Measurements from ENCODE around the gene PCDHA1.
A peak's percentile ranks its signal among the peaks of the same experiment; 100 is the strongest.

DNA sequence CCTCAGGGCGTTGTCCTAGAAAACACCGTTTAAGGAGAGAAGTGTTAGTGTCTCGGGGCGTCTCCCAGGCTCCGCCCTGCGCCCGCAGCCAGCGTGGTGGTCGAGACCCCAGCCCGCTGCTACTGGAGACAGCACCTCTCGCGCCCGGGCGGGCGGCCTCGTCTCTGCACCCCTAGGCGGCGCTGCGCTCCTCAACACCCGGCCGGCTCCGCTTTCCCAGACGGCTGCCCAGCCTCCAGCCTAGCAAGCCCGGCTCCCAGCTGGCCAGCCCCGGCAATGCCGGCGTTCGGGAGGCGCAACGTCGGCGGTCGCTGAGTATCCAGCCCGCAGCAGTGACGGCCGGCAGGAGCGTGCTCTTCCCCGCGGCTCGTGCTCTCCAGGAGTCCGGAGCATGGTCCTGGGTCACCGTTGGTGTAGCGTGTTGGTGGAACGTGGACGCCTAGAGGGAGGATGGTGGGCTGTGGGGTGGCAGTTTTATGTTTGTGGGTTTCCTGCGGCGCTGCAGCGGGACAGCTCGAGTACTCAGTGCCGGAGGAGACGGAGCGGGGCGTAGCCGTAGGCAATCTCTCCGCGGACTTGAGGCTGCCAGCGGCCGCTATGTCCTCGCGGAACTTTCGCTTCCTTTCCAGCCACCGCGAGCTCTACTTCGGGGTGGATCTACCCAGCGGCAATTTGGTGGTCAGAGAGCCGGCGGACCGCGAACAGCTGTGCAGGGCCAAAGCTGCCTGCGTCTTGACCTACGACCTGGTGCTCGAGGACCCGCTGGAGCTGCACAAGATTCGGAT is 140.7 kb downstream of the PCDHA1 start:
- TF ChIP-seq POLR2AphosphoS5 (IDR thresholded peaks at IDR 0.05) (peak in 2 of 3 donors; percentile 44 to 59), POLR2A (IDR thresholded peaks at IDR 0.05) (no peak)
- TF ChIP-seq, protein P1, sequence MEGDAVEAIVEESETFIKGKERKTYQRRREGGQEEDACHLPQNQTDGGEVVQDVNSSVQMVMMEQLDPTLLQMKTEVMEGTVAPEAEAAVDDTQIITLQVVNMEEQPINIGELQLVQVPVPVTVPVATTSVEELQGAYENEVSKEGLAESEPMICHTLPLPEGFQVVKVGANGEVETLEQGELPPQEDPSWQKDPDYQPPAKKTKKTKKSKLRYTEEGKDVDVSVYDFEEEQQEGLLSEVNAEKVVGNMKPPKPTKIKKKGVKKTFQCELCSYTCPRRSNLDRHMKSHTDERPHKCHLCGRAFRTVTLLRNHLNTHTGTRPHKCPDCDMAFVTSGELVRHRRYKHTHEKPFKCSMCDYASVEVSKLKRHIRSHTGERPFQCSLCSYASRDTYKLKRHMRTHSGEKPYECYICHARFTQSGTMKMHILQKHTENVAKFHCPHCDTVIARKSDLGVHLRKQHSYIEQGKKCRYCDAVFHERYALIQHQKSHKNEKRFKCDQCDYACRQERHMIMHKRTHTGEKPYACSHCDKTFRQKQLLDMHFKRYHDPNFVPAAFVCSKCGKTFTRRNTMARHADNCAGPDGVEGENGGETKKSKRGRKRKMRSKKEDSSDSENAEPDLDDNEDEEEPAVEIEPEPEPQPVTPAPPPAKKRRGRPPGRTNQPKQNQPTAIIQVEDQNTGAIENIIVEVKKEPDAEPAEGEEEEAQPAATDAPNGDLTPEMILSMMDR (IDR thresholded peaks at IDR 0.05 in 8 of 11, conservative IDR thresholded peaks at IDR 0.05 in 3 of 11): peak in 10 of 11 experiments; percentile 32 to 81 (median 65)

Data from spleen (tissue), 7 donors.